GM19468 (cell line): ENCODE results near the gene LNX2.

Experiments
- ATAC-seq: cut with Tn5 transposase; IDR thresholded peaks from one replicate; pipeline ENCODE4 v1.9.1; 2021; ENCODE audit warnings: mild to moderate bottlenecking, moderate library complexity, moderate number of reproducible peaks; ENCODE audit not compliant: unreplicated experiment; ENCODE audit errors: extremely low read depth

The LNX2 gene

DNA sequence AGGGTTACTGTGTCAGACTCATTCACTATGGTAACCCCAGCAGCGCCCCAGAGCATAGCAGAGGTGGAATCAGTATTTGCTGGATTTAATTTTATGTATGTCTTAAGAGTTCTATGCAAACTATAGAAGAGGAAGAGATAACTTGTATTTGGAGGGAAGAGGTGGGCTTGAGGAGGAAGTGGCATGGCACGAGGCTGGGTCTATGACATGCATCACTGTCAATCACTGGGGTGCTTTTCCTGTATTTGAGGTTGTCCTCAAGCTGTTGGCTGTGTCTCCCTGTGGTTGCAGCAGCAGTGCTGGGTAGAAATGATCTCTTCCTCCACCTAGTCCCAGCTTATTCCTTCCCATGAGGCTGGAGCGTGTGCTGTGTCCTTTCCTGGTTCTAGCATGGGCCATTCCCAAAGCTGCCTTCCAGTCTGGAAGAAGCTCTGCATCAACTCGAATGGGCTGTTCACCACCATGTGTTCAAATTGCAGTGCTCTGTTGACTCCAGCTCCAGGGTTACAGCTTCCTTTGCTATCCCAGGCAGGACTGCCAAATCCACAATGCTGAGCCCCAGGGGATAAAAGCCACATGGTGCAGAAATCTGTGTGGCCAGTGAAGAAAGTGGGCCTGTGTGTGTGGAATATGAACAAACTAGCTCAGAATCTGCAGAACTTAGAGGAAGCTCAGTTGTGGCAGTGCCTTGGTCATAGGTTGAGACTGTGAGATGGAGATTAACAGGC lies 96.8 kb downstream of the LNX2 start:
- no peak for ATAC-seq

GRCh38 chr13:27522847-27523246 lies 97.5 kb downstream of the LNX2 start:
- no peak for ATAC-seq

- ATAC-seq = no peak
Observed at GRCh38 chr13:27516103-27516502, 104.2 kb downstream of the LNX2 start.

DNA sequence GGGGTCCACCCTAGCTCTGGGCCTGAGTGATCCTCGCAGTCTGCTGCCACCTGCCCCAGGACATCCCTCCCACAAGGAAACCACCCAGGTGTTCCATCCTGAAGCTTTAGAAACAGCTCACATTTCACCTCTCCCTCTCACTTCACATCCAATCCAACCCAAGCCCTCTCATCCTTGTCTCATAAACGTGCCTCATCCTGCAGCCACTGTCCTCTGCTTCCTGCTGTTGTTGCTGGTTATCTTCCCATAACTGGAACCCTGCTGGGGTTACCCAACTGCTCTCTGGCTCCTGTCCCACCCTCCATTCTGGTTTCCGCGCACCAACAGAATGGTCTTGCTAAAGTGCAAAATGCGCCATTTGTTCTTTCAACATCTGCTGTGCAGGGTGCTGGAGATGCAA lies 110.2 kb downstream of the LNX2 start:
- ATAC-seq = no peak

DNA sequence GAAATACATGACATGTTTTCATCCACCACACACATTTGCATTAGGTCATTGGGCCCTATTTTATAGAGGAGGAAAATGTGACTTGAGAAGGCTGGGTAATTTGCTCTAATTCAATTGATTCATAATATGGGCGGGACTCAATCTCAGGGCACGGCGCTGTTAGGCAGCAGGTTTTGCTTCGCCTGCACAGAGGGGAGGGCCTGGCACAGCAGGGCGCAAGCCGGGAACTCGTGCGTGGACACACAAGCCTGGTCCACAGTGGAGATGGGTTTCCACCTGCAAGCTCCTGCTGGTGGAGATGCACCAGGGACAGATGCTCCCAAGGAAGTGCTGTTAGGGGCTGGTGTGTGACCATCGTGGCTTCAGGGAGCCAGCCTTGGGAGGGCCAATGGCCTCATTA lies 111.5 kb downstream of the LNX2 start:
- ATAC-seq = no peak

DNA sequence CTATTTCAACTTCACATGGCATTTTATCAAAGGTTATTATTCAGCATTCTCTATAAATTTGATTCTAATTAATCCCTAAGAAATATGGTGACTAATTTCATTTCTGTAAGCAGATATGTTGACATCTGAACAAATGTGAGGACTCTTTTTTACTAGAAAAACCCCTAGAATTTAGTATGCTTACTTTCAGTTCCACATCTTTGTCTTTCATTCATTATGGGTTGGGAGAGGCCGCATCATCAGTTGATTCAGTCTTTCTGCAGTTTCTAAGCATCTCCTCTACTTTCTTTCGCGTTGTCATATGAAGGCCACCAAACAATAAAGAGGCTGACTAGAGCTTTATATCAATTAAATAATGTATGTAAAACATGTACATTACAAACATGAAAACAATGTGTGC lies 114.5 kb downstream of the LNX2 start:
- no peak for ATAC-seq

- no peak for ATAC-seq
Observed at GRCh38 chr13:27504868-27505194, 115.5 kb downstream of the LNX2 start.

- no peak for ATAC-seq
Observed at GRCh38 chr13:27504128-27504867, 116.0 kb downstream of the LNX2 start.

DNA sequence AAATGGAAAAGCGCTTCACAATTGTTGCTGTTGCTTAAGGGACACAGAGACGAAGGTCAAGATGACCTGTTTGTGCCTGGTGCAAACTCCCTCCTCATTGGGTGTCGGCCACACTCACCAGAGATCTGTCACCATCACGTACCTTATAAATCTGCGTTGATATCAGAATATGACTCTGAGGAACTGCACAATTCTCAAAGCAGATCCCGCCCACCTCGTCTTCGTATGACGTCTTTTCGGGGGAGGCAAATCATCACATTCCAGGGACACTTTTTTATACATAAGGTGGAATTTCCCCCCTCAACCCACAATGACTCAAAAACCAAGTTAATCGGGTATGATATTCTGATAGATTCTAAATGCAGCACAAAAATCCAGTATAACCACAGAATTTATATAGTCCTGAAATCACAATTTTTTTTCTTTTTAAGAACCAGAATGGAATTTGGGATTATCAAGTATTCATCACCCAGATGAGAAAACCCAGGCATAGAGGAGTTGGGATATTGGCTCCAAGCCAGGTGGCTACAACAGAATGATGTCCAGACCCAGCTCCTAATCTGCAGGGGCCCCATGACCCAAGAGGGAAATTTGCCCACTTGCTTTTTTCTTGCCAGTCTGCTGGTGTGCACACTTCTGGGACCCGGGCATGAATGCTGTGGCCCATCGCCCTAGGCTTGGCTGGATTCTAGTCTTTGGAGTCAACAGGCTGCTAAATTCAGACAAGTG lies 119.4 kb downstream of the LNX2 start:
- no peak for ATAC-seq

DNA sequence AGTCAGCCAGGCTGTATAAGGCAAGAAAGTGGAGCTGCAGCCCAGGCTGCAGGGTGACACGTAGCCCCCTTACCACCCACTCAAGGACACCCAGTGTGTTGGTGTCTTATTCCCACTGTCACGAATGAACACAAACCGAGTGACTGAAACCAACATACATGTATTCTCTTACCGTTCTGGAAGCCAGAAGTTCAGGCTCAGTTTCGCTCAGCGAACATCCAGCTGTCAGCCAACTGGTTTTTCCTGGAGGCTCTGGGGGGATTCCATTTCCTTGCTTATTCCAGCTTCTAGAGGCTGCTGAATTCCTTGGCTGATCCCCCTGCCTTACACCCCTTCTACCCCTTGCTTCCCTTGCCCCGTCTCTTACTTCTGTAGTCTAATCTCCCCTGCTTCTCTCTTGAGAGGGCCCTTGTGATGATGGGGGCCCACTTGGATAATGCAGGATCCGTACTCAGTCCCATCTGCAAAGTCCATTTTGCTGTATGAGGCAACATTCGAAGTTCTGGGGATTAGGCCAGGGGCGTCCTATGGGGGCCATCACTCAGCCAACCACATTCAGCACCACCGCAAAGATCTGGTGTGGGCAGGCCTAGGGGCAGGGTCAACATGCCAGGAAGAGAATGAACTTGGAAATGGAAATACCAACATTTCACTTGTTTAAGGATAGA lies 122.6 kb downstream of the LNX2 start:
- no peak for ATAC-seq

GRCh38 chr13:27496536-27497273 lies 123.6 kb downstream of the LNX2 start:
- no peak for ATAC-seq

DNA sequence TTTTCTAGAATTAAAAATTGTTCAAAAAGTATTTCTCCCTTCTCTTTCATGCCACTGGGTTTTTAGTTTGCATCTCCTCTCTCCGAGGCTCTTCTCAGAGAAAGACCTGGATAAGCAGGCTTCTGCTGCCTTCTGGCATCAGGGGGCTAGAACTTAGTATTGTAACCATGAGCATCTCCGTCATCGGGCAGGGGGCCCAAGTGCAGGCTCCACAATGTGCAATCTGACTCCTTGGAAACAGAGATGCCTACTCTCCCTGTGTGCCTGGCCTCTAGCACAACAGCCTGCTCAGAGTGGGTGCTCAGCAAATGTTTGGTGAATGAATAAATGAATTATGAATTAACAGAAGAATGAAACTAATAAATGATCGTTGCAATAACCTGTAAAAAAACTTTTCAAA lies 124.3 kb downstream of the LNX2 start:
- ATAC-seq = no peak
